Mononuclear cell (primary cell): ENCODE data around the gene TUBGCP2. TPM values are rescaled to one million over a fixed set of nuclear protein-coding genes. Genes with fewer than 3 reads are reported as not detected.

Experiments
- H3K27me3 ChIP-seq: 2 replicates; pipeline ENCODE4 v1.6.0; 2011; ENCODE audit warnings: low read length, control low read depth; ENCODE audit not compliant: insufficient read depth
- H3K4me1 ChIP-seq: 2 replicates; pipeline ENCODE4 v1.5.1; 2011; ENCODE audit warnings: mild to moderate bottlenecking, low read length, control low read depth; ENCODE audit not compliant: insufficient read depth
- H3K4me3 ChIP-seq: 2 replicates; pipeline ENCODE4 v1.5.1; 2011; ENCODE audit warnings: mild to moderate bottlenecking, low read length, moderate library complexity
- H3K9me3 ChIP-seq: 2 replicates; pipeline ENCODE4 v1.5.1; 2011; ENCODE audit warnings: low read depth, mild to moderate bottlenecking, control low read depth, low read length
- total RNA-seq: library from RNA; depleted of rRNA; stranded (reverse); fragments of >200 nt; gene quantifications from one replicate; pipeline ENCODE4 v1.2.3, GENCODE V29; 2012

The TUBGCP2 gene
- total RNA-seq, 1 donor, result 54.9 TPM

- no peaks in the 10 kb centered on the region for H3K27me3 ChIP-seq
- no peak overlapping the region for H3K4me3 ChIP-seq
- peaks cover 69% of the 10 kb centered on the region for H3K4me1 ChIP-seq
- H3K9me3 ChIP-seq, result no peaks in the 10 kb centered on the region
Observed at GRCh38 chr10:133263674-133264073, 45.0 kb downstream of the TUBGCP2 start.

GRCh38 chr10:133262696-133263095 lies 46.0 kb downstream of the TUBGCP2 start:
- Histone ChIP-seq H3K4me1 (peaks cover 78% of the 10 kb centered on the region), H3K27me3 (no peaks in the 10 kb centered on the region), H3K4me3 (no peak overlapping the region), H3K9me3 (no peaks in the 10 kb centered on the region)

- peaks cover 87% of the 10 kb centered on the region for H3K4me1 ChIP-seq
- H3K9me3 ChIP-seq, result no peaks in the 10 kb centered on the region
- H3K27me3 ChIP-seq, result no peaks in the 10 kb centered on the region
- peak overlapping the region; percentile 46 for H3K4me3 ChIP-seq
Observed at GRCh38 chr10:133261726-133262325, 46.8 kb downstream of the TUBGCP2 start.

GRCh38 chr10:133260895-133261725 lies 47.6 kb downstream of the TUBGCP2 start:
- H3K4me3 ChIP-seq, result peak overlapping the region; percentile 46
- H3K27me3 ChIP-seq, result no peaks in the 10 kb centered on the region

GRCh38 chr10:133259602-133259989 lies 49.1 kb downstream of the TUBGCP2 start:
- Histone ChIP-seq H3K4me3 (no peak overlapping the region), H3K27me3 (no peaks in the 10 kb centered on the region), H3K9me3 (no peaks in the 10 kb centered on the region), H3K4me1 (peaks cover 74% of the 10 kb centered on the region)

More at GRCh38 chr10:133260895-133261725, 47.6 kb downstream of the TUBGCP2 start:
- no peaks in the 10 kb centered on the region for H3K9me3 ChIP-seq
- peaks cover 89% of the 10 kb centered on the region for H3K4me1 ChIP-seq

- Histone ChIP-seq H3K4me1 (peaks cover 69% of the 10 kb centered on the region), H3K9me3 (no peaks in the 10 kb centered on the region), H3K4me3 (no peak overlapping the region), H3K27me3 (no peaks in the 10 kb centered on the region)
Observed at GRCh38 chr10:133258818-133259601, 49.7 kb downstream of the TUBGCP2 start.

- H3K4me1 ChIP-seq, result peaks cover 66% of the 10 kb centered on the region
- H3K9me3 ChIP-seq, result no peaks in the 10 kb centered on the region
- no peak overlapping the region for H3K4me3 ChIP-seq
- no peaks in the 10 kb centered on the region for H3K27me3 ChIP-seq
Observed at GRCh38 chr10:133258066-133258817, 50.4 kb downstream of the TUBGCP2 start.

GRCh38 chr10:133257489-133258065 lies 51.1 kb downstream of the TUBGCP2 start:
- Histone ChIP-seq H3K9me3 (no peaks in the 10 kb centered on the region), H3K4me3 (no peak overlapping the region), H3K27me3 (no peaks in the 10 kb centered on the region), H3K4me1 (peaks cover 59% of the 10 kb centered on the region)

GRCh38 chr10:133255323-133255722 lies 53.3 kb downstream of the TUBGCP2 start:
- no peaks in the 10 kb centered on the region for H3K9me3 ChIP-seq
- H3K4me1 ChIP-seq, result peaks cover 42% of the 10 kb centered on the region
- H3K27me3 ChIP-seq, result no peaks in the 10 kb centered on the region

GRCh38 chr10:133254421-133255120 lies 54.1 kb downstream of the TUBGCP2 start:
- peaks cover 34% of the 10 kb centered on the region for H3K4me1 ChIP-seq
- H3K9me3 ChIP-seq, result no peaks in the 10 kb centered on the region
- no peaks in the 10 kb centered on the region for H3K27me3 ChIP-seq
- H3K4me3 ChIP-seq, result no peak overlapping the region

More at GRCh38 chr10:133255323-133255722, 53.3 kb downstream of the TUBGCP2 start:
- H3K4me3 ChIP-seq, result no peak overlapping the region

- H3K4me1 ChIP-seq, result peaks cover 23% of the 10 kb centered on the region
- H3K27me3 ChIP-seq, result no peaks in the 10 kb centered on the region
- H3K4me3 ChIP-seq, result no peak overlapping the region
- no peaks in the 10 kb centered on the region for H3K9me3 ChIP-seq
Observed at GRCh38 chr10:133253361-133253955, 55.2 kb downstream of the TUBGCP2 start.

- Histone ChIP-seq H3K27me3 (no peaks in the 10 kb centered on the region), H3K9me3 (no peaks in the 10 kb centered on the region), H3K4me1 (peaks cover 10% of the 10 kb centered on the region), H3K4me3 (no peak overlapping the region)
Observed at GRCh38 chr10:133252223-133252552, 56.5 kb downstream of the TUBGCP2 start.

- Histone ChIP-seq H3K9me3 (no peaks in the 10 kb centered on the region), H3K4me3 (no peak overlapping the region), H3K4me1 (peaks cover 5% of the 10 kb centered on the region), H3K27me3 (no peaks in the 10 kb centered on the region)
Observed at GRCh38 chr10:133251388-133252222, 57.1 kb downstream of the TUBGCP2 start.
